GM21786 (cell line): ENCODE results near the gene RHO.
A peak's percentile ranks its signal among the peaks of the same experiment; 100 is the strongest.

Experiments used
- ATAC-seq: cut with Tn5 transposase; IDR thresholded peaks from one replicate; pipeline ENCODE4 v1.9.1; 2021; ENCODE audit not compliant: unreplicated experiment

RHO gene

DNA sequence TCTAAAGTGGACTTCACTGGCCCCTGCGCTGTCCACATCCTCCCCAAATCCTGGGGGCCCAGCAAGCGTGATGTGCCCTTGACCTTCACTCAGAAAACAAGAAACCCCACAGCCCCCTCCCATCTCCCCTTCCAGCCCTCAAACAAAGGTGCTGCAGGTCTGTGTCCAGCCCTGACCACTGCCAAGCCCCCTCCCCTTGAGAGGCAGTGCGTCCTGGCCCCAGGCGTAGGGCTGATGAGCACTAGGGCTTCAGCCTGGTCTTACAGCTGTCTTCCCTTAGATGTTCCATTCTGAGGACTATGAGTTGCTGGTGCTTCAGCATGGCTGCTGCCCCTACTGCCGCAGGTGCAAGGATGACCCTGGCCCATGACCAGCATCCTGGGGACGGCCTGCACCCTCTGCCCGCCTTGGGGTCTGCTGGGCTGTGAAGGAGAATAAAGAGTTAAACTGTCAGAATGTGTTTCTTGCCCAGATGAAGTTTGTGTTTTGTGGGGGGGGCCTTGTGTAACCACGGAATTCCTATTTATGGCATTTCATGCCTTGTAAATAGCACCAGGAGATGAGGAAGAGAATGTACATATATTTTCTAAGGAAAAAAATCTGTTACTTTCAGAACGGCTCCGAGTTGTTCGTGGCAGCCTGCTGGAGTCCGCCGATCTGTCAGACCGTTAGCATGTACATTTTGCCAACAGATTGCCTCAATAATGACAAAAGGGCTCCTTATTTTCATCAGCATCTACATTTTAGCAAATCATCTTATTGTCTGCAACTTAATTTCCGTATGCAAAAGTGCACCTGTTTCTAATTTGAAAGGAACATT lies 8.3 kb upstream of the RHO start:
- no peak for ATAC-seq

DNA sequence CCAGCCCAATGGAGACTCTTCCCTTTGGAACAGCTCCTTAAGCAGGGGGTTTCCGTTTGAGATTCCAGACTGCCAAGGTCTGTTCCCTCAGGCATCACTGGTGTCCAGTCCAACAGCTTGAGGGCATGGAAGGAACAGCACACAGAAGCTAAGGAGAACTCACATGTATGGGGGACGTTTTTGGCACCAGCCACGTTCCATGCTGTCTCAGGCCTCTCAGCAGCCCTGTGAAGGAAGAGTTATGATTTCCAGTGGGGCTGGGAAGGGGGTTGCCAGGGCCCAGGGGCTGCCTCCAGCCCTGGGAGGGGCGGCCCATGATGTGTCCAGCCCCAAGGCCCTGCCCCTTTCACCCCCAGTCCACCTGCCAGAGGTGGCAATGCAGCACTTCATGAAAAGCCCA lies 7.5 kb upstream of the RHO start:
- ATAC-seq, result no peak

DNA sequence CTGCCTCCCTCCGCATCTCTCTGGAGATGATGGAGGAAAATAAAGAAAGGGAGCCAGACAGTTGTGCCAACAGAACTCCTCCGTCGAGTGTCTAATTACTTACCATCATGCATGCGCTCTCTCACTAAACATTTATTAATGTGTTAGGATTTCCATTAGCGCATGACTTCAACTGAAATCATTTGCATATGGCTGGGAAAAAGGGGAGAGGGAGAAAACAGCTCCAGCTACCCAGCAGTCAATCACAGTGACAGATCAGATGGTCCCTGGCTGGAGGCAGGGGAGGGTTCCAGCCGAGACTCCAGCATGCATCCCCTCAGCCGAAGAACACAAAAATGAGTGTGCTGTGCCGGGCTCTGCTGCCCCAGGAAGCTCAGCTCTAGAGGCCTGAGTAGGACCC lies 6.8 kb upstream of the RHO start:
- no peak for ATAC-seq

DNA sequence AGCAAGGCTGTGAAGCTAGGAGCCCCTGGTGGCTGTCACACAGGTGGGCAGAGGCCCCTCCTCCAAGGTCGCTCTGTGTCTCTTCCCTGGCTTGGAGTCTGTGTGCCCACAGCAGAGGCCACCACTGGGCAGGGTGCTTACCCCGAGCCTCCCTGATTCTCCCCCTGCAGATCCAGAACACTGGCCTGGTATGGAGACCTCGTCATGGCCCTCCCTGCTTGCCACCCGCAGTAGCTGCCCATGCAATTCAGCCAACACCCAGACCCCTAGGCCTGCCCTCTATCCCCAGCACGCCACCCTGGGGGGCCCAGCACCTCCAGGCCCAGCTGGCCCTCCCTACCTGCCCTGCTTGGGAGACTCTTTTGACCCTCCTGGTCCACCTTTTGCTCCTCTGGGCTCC lies 5.5 kb upstream of the RHO start:
- ATAC-seq, result no peak

DNA sequence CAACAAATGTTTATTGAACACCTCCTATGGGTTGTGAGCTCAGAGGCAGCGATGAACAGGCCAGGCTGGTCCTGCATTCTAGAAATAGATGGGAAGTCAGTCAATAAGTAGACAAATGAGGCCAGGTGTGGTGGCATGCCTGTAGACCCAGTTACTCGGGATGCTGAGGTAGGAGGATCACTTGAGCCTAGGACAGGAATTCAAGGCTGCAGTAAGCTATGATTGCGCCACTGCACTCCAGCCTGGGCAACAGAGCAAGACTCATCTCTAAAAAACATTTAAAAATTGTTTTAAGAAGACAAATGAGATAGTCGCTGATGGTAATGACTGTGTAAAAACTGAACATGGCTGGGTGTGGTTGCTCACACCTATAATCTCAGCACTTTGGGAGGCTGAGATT lies 4.4 kb upstream of the RHO start:
- no peak for ATAC-seq

DNA sequence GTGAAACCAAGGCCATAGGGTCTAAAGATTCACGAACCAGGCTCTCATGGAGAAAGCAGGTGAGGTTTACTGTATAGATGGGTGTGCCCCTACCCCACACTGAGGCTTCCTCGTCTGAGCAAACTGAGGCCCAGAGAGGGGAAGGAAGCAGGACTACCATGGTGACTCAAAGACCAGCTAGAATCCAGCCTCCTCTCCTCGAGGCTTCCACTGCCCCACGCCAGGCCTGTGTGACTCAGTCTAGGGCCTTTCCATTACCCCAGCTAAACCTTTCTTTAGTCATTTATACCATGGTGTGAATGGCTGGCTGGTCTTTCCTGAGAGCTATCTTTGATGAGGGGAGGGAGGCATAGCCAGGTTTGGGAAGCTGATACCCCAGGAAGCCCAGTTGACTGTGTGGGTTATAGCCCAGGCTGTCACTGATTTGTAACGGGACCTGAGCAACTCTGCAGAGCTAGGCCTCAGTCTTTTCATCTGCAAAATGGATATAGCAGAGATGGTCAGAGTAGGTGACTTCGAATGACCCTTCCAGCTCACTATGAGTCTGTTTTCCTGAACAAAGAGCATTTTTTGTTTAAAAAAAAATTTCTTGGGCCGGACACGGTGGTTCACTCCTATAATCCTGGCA lies 3.0 kb upstream of the RHO start:
- no peak for ATAC-seq

DNA sequence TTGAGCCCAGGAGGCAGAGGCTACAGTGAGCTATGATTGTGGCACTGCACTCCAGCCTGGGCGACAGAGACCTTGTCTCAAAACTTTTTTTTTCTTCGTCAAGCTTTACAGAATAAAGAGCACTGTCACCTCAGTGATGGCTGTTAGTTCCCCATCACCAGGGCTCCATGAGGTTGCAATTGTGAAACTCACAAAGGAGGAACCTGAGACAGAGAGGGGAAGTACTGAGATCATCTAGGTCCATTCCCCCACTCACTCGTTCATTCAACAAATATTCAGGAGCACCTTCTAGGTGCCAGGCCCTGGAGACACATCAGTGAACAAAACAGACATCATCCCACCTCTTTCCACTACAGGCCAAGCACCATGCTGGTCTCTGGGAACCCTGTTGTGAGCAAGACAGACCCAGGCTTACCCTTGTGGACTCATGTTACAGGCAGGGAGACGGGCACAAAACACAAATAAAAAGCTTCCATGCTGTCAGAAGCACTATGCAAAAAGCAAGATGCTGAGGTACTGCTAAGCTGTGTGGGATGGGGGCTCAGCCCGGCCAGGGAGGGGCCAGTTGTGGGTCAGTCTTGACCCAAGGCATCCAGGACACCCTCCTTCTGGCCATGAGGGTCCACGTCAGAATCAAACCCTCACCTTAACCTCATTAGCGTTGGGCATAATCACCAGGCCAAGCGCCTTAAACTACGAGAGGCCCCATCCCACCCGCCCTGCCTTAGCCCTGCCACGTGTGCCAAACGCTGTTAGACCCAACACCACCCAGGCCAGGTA lies 2.1 kb upstream of the RHO start:
- peak; percentile 94 for ATAC-seq

DNA sequence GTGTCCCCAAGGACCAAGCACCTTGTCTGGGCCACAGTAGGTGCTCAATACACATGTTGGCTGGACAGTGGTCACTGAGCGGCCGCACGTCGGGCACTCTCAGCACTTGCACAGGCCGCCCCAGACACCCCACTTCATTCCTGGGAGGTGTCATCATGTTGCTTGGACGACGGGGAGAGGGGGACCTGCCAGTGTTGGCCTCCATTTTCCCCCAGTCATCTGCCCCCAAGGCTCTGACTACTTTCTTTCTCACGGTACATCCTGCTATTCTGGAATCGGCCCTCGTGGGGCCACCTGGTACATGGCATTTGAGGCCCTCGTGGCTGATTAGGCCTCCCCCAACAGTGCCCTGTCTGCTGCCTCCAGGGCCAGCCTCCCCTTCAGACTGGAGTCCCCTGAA lies 1.2 kb upstream of the RHO start:
- no peak for ATAC-seq

DNA sequence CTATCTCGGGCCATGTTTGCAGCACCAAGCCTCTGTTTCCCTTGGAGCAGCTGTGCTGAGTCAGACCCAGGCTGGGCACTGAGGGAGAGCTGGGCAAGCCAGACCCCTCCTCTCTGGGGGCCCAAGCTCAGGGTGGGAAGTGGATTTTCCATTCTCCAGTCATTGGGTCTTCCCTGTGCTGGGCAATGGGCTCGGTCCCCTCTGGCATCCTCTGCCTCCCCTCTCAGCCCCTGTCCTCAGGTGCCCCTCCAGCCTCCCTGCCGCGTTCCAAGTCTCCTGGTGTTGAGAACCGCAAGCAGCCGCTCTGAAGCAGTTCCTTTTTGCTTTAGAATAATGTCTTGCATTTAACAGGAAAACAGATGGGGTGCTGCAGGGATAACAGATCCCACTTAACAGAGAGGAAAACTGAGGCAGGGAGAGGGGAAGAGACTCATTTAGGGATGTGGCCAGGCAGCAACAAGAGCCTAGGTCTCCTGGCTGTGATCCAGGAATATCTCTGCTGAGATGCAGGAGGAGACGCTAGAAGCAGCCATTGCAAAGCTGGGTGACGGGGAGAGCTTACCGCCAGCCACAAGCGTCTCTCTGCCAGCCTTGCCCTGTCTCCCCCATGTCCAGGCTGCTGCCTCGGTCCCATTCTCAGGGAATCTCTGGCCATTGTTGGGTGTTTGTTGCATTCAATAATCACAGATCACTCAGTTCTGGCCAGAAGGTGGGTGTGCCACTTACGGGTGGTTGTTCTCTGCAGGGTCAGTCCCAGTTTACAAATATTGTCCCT lies 1.2 kb downstream of the RHO start:
- ATAC-seq, result no peak

DNA sequence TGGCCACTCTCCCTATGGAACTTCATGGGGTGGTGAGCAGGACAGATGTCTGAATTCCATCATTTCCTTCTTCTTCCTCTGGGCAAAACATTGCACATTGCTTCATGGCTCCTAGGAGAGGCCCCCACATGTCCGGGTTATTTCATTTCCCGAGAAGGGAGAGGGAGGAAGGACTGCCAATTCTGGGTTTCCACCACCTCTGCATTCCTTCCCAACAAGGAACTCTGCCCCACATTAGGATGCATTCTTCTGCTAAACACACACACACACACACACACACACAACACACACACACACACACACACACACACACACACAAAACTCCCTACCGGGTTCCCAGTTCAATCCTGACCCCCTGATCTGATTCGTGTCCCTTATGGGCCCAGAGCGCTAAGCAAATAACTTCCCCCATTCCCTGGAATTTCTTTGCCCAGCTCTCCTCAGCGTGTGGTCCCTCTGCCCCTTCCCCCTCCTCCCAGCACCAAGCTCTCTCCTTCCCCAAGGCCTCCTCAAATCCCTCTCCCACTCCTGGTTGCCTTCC lies 1.9 kb downstream of the RHO start:
- no peak for ATAC-seq

DNA sequence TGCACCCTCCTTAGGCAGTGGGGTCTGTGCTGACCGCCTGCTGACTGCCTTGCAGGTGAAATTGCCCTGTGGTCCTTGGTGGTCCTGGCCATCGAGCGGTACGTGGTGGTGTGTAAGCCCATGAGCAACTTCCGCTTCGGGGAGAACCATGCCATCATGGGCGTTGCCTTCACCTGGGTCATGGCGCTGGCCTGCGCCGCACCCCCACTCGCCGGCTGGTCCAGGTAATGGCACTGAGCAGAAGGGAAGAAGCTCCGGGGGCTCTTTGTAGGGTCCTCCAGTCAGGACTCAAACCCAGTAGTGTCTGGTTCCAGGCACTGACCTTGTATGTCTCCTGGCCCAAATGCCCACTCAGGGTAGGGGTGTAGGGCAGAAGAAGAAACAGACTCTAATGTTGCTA lies 2.4 kb downstream of the RHO start:
- no peak for ATAC-seq

DNA sequence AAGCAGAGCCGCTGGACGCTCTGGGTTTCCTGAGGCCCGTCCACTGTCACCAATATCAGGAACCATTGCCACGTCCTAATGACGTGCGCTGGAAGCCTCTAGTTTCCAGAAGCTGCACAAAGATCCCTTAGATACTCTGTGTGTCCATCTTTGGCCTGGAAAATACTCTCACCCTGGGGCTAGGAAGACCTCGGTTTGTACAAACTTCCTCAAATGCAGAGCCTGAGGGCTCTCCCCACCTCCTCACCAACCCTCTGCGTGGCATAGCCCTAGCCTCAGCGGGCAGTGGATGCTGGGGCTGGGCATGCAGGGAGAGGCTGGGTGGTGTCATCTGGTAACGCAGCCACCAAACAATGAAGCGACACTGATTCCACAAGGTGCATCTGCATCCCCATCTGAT lies 3.3 kb downstream of the RHO start:
- no peak for ATAC-seq

DNA sequence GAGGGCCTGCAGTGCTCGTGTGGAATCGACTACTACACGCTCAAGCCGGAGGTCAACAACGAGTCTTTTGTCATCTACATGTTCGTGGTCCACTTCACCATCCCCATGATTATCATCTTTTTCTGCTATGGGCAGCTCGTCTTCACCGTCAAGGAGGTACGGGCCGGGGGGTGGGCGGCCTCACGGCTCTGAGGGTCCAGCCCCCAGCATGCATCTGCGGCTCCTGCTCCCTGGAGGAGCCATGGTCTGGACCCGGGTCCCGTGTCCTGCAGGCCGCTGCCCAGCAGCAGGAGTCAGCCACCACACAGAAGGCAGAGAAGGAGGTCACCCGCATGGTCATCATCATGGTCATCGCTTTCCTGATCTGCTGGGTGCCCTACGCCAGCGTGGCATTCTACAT lies 3.8 kb downstream of the RHO start:
- no peak for ATAC-seq

DNA sequence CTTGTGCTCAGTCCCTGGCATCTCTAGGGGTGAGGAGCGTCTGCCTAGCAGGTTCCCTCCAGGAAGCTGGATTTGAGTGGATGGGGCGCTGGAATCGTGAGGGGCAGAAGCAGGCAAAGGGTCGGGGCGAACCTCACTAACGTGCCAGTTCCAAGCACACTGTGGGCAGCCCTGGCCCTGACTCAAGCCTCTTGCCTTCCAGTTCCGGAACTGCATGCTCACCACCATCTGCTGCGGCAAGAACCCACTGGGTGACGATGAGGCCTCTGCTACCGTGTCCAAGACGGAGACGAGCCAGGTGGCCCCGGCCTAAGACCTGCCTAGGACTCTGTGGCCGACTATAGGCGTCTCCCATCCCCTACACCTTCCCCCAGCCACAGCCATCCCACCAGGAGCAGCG lies 5.0 kb downstream of the RHO start:
- no peak for ATAC-seq

DNA sequence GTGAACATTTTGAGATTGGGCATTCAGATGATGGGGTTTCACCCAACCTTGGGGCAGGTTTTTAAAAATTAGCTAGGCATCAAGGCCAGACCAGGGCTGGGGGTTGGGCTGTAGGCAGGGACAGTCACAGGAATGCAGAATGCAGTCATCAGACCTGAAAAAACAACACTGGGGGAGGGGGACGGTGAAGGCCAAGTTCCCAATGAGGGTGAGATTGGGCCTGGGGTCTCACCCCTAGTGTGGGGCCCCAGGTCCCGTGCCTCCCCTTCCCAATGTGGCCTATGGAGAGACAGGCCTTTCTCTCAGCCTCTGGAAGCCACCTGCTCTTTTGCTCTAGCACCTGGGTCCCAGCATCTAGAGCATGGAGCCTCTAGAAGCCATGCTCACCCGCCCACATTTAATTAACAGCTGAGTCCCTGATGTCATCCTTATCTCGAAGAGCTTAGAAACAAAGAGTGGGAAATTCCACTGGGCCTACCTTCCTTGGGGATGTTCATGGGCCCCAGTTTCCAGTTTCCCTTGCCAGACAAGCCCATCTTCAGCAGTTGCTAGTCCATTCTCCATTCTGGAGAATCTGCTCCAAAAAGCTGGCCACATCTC lies 6.1 kb downstream of the RHO start:
- ATAC-seq, result no peak

DNA sequence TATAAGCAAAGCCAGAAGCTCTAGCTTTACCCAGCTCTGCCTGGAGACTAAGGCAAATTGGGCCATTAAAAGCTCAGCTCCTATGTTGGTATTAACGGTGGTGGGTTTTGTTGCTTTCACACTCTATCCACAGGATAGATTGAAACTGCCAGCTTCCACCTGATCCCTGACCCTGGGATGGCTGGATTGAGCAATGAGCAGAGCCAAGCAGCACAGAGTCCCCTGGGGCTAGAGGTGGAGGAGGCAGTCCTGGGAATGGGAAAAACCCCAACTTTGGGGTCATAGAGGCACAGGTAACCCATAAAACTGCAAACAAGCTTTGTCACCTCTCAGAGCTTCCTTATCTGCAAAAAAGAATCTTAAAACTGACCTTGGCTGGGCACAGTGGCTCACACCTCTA lies 6.6 kb downstream of the RHO start:
- ATAC-seq, result no peak

DNA sequence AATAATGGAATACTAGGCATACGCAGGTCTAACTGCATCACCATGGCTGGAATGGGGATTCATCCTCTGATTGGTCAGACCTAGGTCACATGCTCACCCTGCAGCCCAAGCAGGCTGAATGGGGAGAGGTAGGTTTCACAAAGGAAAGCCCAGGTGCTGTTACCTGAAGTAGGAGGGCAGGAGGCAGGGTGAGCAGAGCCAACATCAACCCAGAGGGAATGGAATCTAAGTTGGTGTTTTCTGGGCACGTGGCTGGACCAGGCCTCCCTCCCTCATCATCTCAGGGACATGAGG lies 7.9 kb downstream of the RHO start:
- ATAC-seq, result no peak

DNA sequence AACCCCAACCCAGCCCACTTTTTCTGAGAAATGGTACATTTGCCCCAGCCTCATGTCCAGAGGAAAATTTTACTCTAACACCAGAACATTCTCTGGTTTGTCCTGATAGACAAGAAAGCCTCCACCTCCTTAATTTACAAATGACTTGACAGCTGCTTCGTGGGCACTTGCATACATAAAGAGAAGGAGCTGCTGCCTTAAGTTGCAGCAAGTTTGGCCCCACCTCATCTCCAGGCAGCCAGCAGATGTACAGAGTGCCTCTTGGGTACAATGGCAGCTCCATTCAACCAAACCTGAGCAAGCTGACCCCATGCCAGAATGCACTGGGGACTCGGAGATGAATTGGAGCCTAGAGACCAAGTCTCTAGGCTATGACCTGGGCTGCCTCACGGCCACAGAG lies 8.4 kb downstream of the RHO start:
- ATAC-seq, result no peak

DNA sequence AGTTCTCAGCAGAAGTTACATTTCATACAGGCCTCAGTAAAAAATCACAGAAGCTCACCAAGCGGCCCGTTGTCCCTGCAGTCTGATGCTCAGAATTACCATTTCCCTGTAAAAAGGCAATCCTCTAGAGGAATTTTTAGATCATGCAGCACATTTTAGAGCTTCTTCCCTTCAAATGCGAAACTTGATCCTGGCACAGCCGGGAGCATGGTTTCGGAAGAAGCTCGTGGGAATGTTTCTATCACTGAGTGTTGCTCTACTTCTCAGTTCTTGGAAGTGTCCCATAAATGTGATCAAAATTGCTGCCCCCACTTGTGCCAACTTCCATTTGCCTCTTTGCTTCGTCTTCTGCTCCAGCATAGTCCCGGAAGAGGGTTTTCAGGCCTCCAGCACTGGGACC lies 10.8 kb downstream of the RHO start:
- ATAC-seq, result no peak

DNA sequence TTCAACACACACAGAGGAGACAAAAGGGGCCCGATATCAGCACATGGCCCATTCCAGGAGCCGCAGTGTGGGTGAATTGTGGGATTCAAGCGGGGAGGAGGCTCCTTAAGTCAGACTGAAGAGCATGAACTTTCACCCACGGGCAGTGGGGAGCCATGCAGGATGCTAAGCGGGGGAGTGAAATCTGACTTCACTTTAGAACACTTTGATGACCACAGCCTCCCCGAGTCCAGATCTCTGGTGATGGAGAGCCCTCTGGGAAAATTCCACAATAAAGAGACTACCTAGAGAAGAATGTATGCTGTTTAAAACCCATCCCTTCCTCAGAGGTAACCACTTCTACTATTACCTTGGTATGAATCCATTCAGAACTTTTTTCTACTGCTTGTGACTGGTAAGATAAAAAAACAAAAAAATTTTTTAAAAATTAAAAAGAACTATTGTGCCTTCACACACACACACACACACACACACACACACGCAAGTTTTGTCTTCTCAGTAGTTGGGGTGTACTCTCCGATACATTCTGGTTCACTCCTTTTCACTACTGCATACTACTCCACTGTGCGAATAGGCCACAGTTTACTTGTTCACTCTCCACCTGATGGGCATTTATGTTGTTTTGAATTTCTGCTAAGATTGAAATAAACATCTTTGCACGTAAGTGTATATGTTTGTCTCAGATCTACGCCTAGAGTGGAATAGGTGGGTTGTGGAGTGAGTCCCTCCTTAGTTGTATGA lies 12.5 kb downstream of the RHO start:
- no peak for ATAC-seq
